ENCODE measurements around the gene PRSS53.

GRCh38 chr16:31130336-31130891 is 41.7 kb upstream of the PRSS53 start:
- TF ChIP-seq, protein P1, sequence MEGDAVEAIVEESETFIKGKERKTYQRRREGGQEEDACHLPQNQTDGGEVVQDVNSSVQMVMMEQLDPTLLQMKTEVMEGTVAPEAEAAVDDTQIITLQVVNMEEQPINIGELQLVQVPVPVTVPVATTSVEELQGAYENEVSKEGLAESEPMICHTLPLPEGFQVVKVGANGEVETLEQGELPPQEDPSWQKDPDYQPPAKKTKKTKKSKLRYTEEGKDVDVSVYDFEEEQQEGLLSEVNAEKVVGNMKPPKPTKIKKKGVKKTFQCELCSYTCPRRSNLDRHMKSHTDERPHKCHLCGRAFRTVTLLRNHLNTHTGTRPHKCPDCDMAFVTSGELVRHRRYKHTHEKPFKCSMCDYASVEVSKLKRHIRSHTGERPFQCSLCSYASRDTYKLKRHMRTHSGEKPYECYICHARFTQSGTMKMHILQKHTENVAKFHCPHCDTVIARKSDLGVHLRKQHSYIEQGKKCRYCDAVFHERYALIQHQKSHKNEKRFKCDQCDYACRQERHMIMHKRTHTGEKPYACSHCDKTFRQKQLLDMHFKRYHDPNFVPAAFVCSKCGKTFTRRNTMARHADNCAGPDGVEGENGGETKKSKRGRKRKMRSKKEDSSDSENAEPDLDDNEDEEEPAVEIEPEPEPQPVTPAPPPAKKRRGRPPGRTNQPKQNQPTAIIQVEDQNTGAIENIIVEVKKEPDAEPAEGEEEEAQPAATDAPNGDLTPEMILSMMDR (IDR thresholded peaks at IDR 0.05) = no peak
- no peak for TF ChIP-seq POLR2A (IDR thresholded peaks at IDR 0.05)
- TF ChIP-seq POLR2AphosphoS5 (IDR thresholded peaks at IDR 0.05) = no peak
